Liver (tissue), 9 donors: ENCODE results near the gene SHFL. TPM values are rescaled to one million over a fixed set of nuclear protein-coding genes. Genes with fewer than 3 reads are reported as not detected.
A peak's percentile ranks its signal among the peaks of the same experiment; 100 is the strongest.

ENCODE experiments used
- DNase-seq: peaks from one replicate; pipeline ENCODE4 v3.0.0-alpha.2; 2017; ENCODE audit warnings: low spot score
- H3K27ac ChIP-seq, 2 donors: one replicate each; pipeline ENCODE4 v1.7.0; 2013; ENCODE audit warnings: inconsistent platforms in 2 of 2, low read length in 2 of 2, control low read depth in 1 of 2, low read depth in 1 of 2, mild to moderate bottlenecking in 1 of 2
- H3K27me3 ChIP-seq, 4 donors: one replicate each; pipeline versions ENCODE4 v1.6.1 to v1.7.0; 2013; ENCODE audit warnings: low read length in 3 of 4, inconsistent platforms in 1 of 4, mild to moderate bottlenecking in 1 of 4, moderate library complexity in 1 of 4; ENCODE audit not compliant: control insufficient read depth in 4 of 4, insufficient read depth in 4 of 4
- H3K36me3 ChIP-seq, 4 donors: one replicate each; pipeline versions ENCODE4 v1.6.1 to v1.7.0; 2013; ENCODE audit warnings: low read length in 3 of 4, mild to moderate bottlenecking in 3 of 4, low read depth in 1 of 4, moderate library complexity in 1 of 4; ENCODE audit not compliant: control insufficient read depth in 4 of 4, insufficient read depth in 3 of 4
- H3K4me1 ChIP-seq, 4 donors: one replicate each; pipeline versions ENCODE4 v1.6.1 to v1.7.0; 2013; ENCODE audit warnings: low read length in 3 of 4, mild to moderate bottlenecking in 3 of 4, moderate library complexity in 1 of 4; ENCODE audit not compliant: control insufficient read depth in 4 of 4, insufficient read depth in 4 of 4
- H3K4me3 ChIP-seq, 3 donors: one replicate each; pipeline versions ENCODE4 v1.6.1 to v1.7.0; 2013; ENCODE audit warnings: low read length in 3 of 3, control low read depth in 1 of 3, low read depth in 1 of 3, mild to moderate bottlenecking in 1 of 3
- H3K9ac ChIP-seq, 2 donors: one replicate each; pipeline ENCODE4 v1.7.0; 2013; ENCODE audit warnings: low read length in 2 of 2, mild to moderate bottlenecking in 2 of 2, moderate library complexity in 2 of 2, control low read depth in 1 of 2, low read depth in 1 of 2
- H3K9me3 ChIP-seq, 4 donors: one replicate each; pipeline versions ENCODE4 v1.6.1 to v1.7.0; 2013; ENCODE audit warnings: low read length in 3 of 4; ENCODE audit not compliant: control insufficient read depth in 4 of 4
- ATF3 ChIP-seq: IDR thresholded peaks from 2 replicates; pipeline ENCODE4 v1.6.1; 2016; ENCODE audit warnings: antibody characterized with exemption
- CTCF ChIP-seq: fragments of 150-350 bp; IDR thresholded peaks from 2 replicates; pipeline ENCODE4 v1.5.1; 2017; ENCODE audit warnings: improper control_type of control experiment, low read depth, low read length; ENCODE audit not compliant: missing input control
- EGR1 ChIP-seq, 2 donors: IDR thresholded peaks; 2 replicates each; pipeline ENCODE4 v1.6.1; 2016 to 2018; ENCODE audit warnings: antibody characterized with exemption in 2 of 2, low read depth in 2 of 2
- FOXA1 ChIP-seq: IDR thresholded peaks from 2 replicates; pipeline ENCODE4 v1.6.1; 2016; ENCODE audit warnings: antibody characterized with exemption
- FOXA2 ChIP-seq: IDR thresholded peaks from 2 replicates; pipeline ENCODE4 v1.6.1; 2016; ENCODE audit warnings: antibody characterized with exemption
- GABPA ChIP-seq, 2 donors: IDR thresholded peaks in 1 of 2; conservative IDR thresholded peaks in 1 of 2; 2 replicates each; pipeline ENCODE4 v1.6.1; 2016; ENCODE audit warnings: antibody characterized with exemption in 2 of 2, mild to moderate bottlenecking in 1 of 2, moderate library complexity in 1 of 2
- HNF4A ChIP-seq, 2 donors: conservative IDR thresholded peaks; 2 replicates each; pipeline ENCODE4 v1.6.1; 2016; ENCODE audit warnings: antibody characterized with exemption in 2 of 2, mild to moderate bottlenecking in 2 of 2
- HNF4G ChIP-seq: IDR thresholded peaks from 2 replicates; pipeline ENCODE4 v1.6.1; 2016; ENCODE audit warnings: antibody characterized with exemption
- JUND ChIP-seq, 2 donors: IDR thresholded peaks; 2 replicates each; pipeline ENCODE4 v1.6.1; 2016; ENCODE audit warnings: antibody characterized with exemption in 2 of 2
- MAX ChIP-seq: IDR thresholded peaks from 2 replicates; pipeline ENCODE4 v1.6.1; 2016; ENCODE audit warnings: antibody characterized with exemption
- RAD21 ChIP-seq, 2 donors: IDR thresholded peaks; 2 replicates each; pipeline ENCODE4 v1.6.1; 2016; ENCODE audit warnings: antibody characterized with exemption in 2 of 2, mild to moderate bottlenecking in 2 of 2
- RXRA ChIP-seq, 2 donors: IDR thresholded peaks; 2 replicates each; pipeline ENCODE4 v1.6.1; 2017 to 2018; ENCODE audit warnings: antibody characterized with exemption in 2 of 2, mild to moderate bottlenecking in 1 of 2
- SP1 ChIP-seq: IDR thresholded peaks from 2 replicates; pipeline ENCODE4 v1.6.1; 2018; ENCODE audit warnings: antibody characterized with exemption, mild to moderate bottlenecking
- YY1 ChIP-seq: IDR thresholded peaks from 2 replicates; pipeline ENCODE4 v1.6.1; 2016; ENCODE audit warnings: antibody characterized with exemption, mild to moderate bottlenecking
- ZBTB33 ChIP-seq: IDR thresholded peaks from 2 replicates; pipeline ENCODE4 v1.6.1; 2016; ENCODE audit warnings: antibody characterized with exemption
- WGBS: extraction: QIAGEN DNeasy Blood & Tissue Kit; methylation state at CpG from one replicate; pipeline ENCODE4 v1.1.7; 2013; 5-methylcytosine and 5-hydroxymethylcytosine counted together
- polyA plus RNA-seq, 2 donors: library from polyadenylated mRNA; stranded (reverse) in 1 of 2; unstranded in 1 of 2; fragments of 200-250 nt in 1 of 2; fragments of >200 nt in 1 of 2; fragmentation: Nextera tagmentation in 1 of 2; extraction: Ambion mirVana in 1 of 2; gene quantifications; one replicate each; pipeline versions ENCODE4 v1.2.1 to v1.2.3, GENCODE V29; 2013 to 2015
- total RNA-seq, 2 donors: library from RNA; depleted of rRNA; stranded (reverse); fragments of >200 nt; gene quantifications; one replicate each; pipeline ENCODE4 v1.2.3, GENCODE V29; 2014
- donor health status: healthy.
- donor health status: healthy.
- donor health status: healthy.
- donor health status: healthy.
- donor health status: healthy.

Gene SHFL
- total and polyA plus RNA-seq, 4 donors = 13.1 to 104 (median 84.7) TPM

- TF ChIP-seq CTCF (no peak), JUND (IDR thresholded peaks at IDR 0.05) (no peak), HNF4A (conservative IDR thresholded peaks at IDR 0.05) (no peak)
These were observed 20.2 kb downstream of the SHFL start, which contains the start of gene PPAN (continued) for GRCh38 chr19:10106100-10106936.

- Histone ChIP-seq H3K9me3 (no peaks in the 10 kb centered on the region), H3K27me3 (no peaks in the 10 kb centered on the region), H3K9ac (peak overlapping the region; percentile 30 to 65), H3K36me3 (peaks cover 15 to 39% (median 18%) of the 10 kb centered on the region in 4 donors), H3K27ac (no peak overlapping the region), H3K4me1 (peaks cover 0 to 11% (median 8%) of the 10 kb centered on the region in 4 donors), H3K4me3 (peak overlapping the region; percentile 80 to 88 (median 82))
- no peak for DNase-seq
- 86% methylated on average over 10 of the region's 10 CpGs for WGBS
- no peak for TF ChIP-seq FOXA2
- no peak for TF ChIP-seq CTCF
- no peak for TF ChIP-seq ZBTB33
- no peak for TF ChIP-seq FOXA1
- no peak for TF ChIP-seq GABPA (IDR thresholded peaks at IDR 0.05 in 1 of 2, conservative IDR thresholded peaks at IDR 0.05 in 1 of 2)
- TF ChIP-seq ATF3 = no peak
- TF ChIP-seq MAX = no peak
- TF ChIP-seq EGR1 (IDR thresholded peaks at IDR 0.05; ENCODE audit: low read depth in 2 of 2) = no peak
These were observed 21.1 kb downstream of the SHFL start for GRCh38 chr19:10107254-10107653.

GRCh38 chr19:10107817-10108367, 21.8 kb downstream of the SHFL start:
- H3K27ac ChIP-seq = no peak overlapping the region
- H3K9ac ChIP-seq = no peak overlapping the region
- no peak overlapping the region for H3K4me3 ChIP-seq
- no peaks in the 10 kb centered on the region for H3K9me3 ChIP-seq
- DNase-seq = no peak
- H3K4me1 ChIP-seq = peaks cover 0 to 11% (median 8%) of the 10 kb centered on the region in 4 donors
- H3K27me3 ChIP-seq = no peaks in the 10 kb centered on the region
- peaks cover 15 to 39% (median 18%) of the 10 kb centered on the region in 4 donors for H3K36me3 ChIP-seq
- WGBS = 95% methylated on average over 14 of the region's 14 CpGs
- TF ChIP-seq FOXA1 (no peak), RAD21 (IDR thresholded peaks at IDR 0.05) (no peak), JUND (IDR thresholded peaks at IDR 0.05) (no peak), HNF4G (no peak), ATF3 (no peak), YY1 (no peak), FOXA2 (no peak), RXRA (IDR thresholded peaks at IDR 0.05) (no peak), ZBTB33 (no peak), SP1 (no peak)
